Measurements from ENCODE around the gene TENM4.
A peak's percentile ranks its signal among the peaks of the same experiment; 100 is the strongest.
"Not testable (repeated sequence)": the region's sequence is repeated elsewhere in the genome, so short reads cannot be mapped to it uniquely, and the experiment has no call there.

The TENM4 gene

DNA sequence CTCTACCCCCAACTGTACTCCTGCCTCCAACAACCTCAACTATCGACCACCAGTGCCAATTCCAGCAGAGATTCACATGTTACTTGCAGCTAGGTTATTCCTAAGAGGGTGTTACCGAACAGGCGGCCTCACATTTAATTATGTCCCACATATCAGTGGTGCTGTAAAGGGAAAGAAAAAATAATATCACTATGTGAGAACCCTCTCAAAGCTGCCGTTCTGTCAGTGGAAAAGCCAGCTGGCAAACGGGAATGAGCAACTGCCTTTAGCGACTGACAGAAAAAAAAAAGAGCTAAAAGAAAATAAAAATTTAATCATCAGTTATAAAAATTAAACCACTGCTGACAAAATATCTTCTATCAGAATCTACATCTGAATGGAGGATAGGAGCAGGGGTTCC is 595.3 kb downstream of the TENM4 start:
- no peak for DNase-seq (ENCODE audit: low spot score)

DNA sequence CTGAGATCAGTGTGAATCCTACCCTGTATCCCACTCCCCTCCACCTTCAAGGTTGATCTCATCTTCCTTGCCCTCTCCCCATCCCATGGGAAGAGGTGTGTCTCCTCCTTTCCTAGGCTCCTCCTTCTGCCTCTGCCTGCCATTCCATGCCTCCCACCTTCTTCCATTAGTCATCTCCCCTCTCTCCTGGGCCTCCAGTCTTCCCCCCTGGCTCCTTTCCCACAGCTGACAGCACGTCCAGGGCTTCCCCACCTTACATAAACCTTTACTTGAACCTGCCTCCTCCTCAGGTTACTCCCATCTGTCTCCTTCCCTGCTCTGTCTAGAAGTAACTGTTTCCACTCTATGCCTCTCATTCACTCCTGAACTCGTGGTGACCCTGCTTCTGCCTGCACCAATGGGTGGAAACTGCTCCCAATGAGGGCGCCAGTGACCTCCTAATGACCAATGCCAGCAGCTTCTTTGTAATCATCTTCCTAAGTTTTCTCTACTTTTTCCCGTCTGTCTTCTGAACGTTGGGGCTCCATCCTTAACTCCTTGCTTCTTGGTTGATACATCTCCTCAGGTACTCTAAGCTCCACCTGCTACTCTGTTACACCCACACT is 599.3 kb downstream of the TENM4 start:
- DNase-seq (ENCODE audit: low spot score) = no peak

- DNase-seq (ENCODE audit: low spot score) = peak; percentile 36
These were observed 600.2 kb downstream of the TENM4 start for GRCh38 chr11:78840623-78841022.

DNA sequence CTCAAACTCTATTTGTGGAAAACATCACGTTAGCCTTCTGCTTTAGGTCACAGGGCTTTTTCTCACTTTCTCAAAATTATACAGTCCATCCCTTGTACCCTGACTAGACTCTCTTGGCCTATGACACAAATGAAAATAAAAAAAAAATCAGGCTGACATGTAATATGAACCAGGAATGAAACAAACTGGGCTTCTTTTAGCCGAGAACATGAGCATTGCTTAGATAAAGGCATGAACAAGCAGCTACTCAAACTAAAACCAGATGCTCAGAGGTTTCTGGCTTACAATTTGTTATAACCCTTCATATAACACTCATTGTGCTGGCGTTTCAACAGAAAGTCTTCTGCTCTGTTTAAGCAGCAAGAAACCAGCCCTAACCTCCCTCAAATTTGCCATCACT is 600.6 kb downstream of the TENM4 start:
- peak; percentile 52 for DNase-seq (ENCODE audit: low spot score)

- no peak for DNase-seq (ENCODE audit: low spot score)
These were observed 602.4 kb downstream of the TENM4 start for GRCh38 chr11:78838417-78838816.

- DNase-seq (ENCODE audit: low spot score) = no peak
These were observed 605.2 kb downstream of the TENM4 start for GRCh38 chr11:78835646-78836045.

GRCh38 chr11:78834886-78835285 is 605.9 kb downstream of the TENM4 start:
- DNase-seq (ENCODE audit: low spot score) = no peak

DNA sequence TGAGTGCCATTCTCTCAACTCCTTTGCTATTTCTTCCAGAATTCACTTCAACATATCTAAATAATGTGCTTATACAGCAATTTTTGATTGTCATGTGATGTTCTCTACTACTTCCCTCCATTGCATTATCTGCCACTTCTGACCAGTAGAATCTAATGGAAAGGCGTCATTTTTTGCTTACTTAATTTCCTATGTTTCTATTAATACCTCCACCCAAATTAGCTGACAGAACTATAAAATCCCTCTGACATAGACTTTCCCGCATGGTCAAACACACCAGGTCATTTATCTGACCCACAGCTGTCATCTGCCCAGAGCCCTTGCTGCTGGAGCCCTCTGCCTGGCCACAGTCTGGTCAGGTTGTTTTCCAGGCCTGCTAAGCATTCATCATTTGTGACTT is 607.6 kb downstream of the TENM4 start:
- no peak for DNase-seq (ENCODE audit: low spot score)

DNA sequence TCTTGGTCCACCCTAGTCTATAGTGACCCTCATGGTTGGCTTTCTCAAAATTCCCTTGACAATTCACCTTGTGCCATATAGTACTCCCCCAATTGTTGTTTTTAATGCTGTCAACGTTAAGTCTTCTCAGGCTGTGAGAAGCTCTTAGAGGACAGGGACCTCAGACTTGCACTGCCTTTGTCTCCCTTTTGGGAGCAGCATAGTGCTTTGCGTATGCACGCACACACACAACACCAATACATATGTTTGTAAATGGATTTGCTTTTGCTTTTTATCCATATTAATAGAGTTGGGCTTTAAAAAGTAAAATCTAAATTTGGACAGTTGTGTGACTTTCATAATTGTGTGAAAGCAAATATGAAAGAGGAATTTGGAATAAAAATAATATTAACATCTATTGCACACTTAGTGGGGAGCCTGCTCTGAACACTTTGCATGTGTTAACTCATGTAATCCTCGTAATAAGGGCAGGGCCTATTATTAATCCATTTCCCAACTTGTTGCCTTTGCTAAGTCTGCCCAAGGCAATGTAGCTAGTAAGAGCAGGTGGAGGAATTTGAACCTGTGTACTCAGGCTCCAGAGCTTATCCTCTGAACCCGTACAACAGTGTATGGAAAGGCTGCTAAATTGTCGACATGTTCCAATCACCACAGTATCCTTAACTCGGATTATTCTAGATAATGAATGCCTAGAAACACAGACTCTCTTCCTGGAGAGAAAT is 608.4 kb downstream of the TENM4 start:
- no peak for DNase-seq (ENCODE audit: low spot score)

DNA sequence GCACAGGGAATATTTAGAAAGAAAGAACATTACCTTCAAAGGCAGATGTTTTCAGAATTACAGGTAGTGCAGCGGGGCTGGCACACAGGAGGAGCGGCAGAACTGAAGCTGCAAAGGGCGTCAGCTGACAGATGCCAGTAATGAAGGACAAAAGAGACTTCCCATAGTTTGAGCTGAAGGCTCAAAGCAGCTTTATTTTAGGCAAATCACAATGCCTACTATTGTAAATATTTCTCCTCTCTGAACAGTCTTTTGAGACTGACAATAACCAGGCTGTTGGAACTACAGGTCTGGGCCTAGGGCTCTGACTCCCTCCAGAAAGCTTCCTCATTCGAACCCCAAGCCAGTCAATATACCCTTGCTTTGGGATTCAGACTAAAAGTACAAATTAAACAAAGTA is 609.3 kb downstream of the TENM4 start:
- DNase-seq (ENCODE audit: low spot score) = no peak

GRCh38 chr11:78830277-78830819 is 610.5 kb downstream of the TENM4 start:
- no peak for DNase-seq (ENCODE audit: low spot score)

DNA sequence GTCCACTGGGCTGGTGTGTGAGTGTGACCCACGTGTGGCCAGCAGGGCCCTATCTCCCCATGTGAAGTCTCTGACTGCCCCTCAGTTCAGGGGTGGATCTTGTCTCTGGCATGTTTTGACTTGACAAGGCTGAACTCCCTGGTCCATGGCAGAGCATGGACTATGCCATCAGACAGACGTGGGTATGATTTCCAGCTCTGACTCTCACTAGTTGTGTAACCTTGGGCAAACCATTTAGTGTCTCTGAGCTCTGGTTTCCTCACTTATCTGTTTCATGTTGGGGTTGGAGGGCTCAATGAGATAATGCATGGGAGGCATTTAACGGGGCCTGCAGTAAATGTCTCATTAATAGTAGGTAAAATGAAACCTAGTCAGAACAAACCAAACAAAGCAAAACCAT is 611.7 kb downstream of the TENM4 start:
- DNase-seq (ENCODE audit: low spot score) = no peak

DNA sequence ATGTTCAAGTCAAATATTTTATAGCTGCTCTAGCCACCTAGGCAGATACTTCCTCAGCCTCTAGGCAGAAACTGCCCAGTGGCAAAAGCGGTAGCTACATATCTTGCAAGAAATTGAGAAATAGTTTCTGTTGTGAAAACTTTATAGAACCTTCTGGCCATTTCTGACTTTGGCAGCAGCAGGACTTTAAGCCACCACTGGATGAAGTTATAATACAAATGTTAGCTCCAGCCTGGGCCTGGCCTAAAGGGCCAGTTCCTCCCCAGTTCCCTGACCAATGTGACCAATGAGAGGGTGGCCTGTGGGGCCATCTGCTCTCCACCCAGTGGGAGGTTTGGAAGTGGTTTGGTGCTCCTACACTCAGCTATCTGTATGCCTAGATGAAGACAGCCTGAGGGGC is 612.2 kb downstream of the TENM4 start:
- no peak for DNase-seq (ENCODE audit: low spot score)

- DNase-seq (ENCODE audit: low spot score) = not testable (repeated sequence)
These were observed 613.5 kb downstream of the TENM4 start for GRCh38 chr11:78827291-78827690.

- no peak for DNase-seq (ENCODE audit: low spot score)
These were observed 615.2 kb downstream of the TENM4 start for GRCh38 chr11:78825591-78826020.

DNA sequence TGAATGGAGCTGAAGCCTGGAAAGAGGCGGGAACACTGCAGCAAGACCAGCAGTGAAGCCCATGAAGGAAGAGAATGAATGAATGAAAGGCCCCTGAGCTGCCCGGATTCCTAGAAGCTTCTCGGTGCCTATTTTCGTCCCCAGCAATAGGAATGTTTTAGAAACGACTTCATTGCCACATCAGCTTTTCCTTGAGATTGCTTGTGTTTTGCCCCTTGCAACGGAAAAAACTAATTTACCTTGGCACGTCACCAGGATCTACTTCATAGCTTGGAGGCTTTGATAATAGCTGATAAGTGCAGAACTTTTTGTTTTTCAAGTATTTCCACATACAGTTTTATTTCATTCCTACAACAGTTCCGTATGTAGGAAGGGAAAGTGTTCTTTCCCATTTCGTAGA is 617.2 kb downstream of the TENM4 start:
- no peak for DNase-seq (ENCODE audit: low spot score)

GRCh38 chr11:78822931-78823423 is 617.9 kb downstream of the TENM4 start:
- no peak for DNase-seq (ENCODE audit: low spot score)

GRCh38 chr11:78821371-78822306 is 619.2 kb downstream of the TENM4 start:
- no peak for DNase-seq (ENCODE audit: low spot score)

- no peak for DNase-seq (ENCODE audit: low spot score)
These were observed 620.1 kb downstream of the TENM4 start for GRCh38 chr11:78820741-78821140.

- DNase-seq (ENCODE audit: low spot score) = no peak
These were observed 622.6 kb downstream of the TENM4 start for GRCh38 chr11:78818201-78818600.

DNA sequence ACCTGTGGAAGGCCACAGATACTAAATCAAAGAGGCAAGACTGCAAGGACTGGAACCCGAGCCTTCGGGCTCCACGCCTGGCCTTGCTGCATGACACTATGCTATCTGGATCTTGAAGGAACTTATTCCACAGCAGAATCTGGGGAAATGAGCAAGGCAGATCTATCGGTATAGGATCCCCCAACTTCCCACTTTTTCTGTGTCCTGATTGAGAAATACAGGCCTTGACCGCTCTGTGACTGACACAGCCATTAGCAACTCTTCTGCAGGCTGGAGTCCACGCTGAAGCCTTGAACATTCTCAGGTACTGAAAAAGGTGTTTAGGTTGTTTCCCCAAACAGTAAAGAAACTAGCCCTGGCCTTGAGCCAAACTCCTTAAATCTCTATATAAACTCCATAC is 625.0 kb downstream of the TENM4 start:
- no peak for DNase-seq (ENCODE audit: low spot score)

Measured in AG08396 (cell line).